Activated T-cell treated with anti-CD3 and anti-CD28 coated beads, Interleukin-2, amount 50 U/mL, for 72 hours (primary cell): ENCODE data around the gene KMT5B. TPM values are rescaled to one million over a fixed set of nuclear protein-coding genes. Genes with fewer than 3 reads are reported as not detected.

Source experiments
- ATAC-seq, 2 donors: fragments of 150-1000 bp; cut with Tn5 transposase; replicated peaks in 1 of 2; 2 replicates each; pipeline ENCODE4 v1.10.0; 2021; ENCODE audit warnings: moderate library complexity in 2 of 2, mild to moderate bottlenecking in 1 of 2
- DNase-seq, 2 donors: peaks; one replicate each; pipeline ENCODE4 v3.0.0; 2021 to 2022; ENCODE audit warnings: mixed read lengths in 1 of 2
- H3K27ac Mint-ChIP-seq: one replicate; pipeline ENCODE4 v1.8.0; 2022; ENCODE audit warnings: mild to moderate bottlenecking, moderate library complexity, mixed read lengths
- H3K27me3 Mint-ChIP-seq: one replicate; pipeline ENCODE4 v1.8.0; 2022; ENCODE audit warnings: low read depth, mixed read lengths
- H3K36me3 Mint-ChIP-seq, 2 donors: one replicate each; pipeline ENCODE4 v1.8.0; 2022; ENCODE audit warnings: mixed read lengths in 2 of 2, mild to moderate bottlenecking in 1 of 2; ENCODE audit not compliant: insufficient read depth in 2 of 2
- H3K4me1 Mint-ChIP-seq: one replicate; pipeline ENCODE4 v1.8.0; 2022; ENCODE audit warnings: low read depth, mixed read lengths
- H3K4me3 Mint-ChIP-seq, 2 donors: one replicate each; pipeline ENCODE4 v1.8.0; 2022; ENCODE audit warnings: mild to moderate bottlenecking in 2 of 2, mixed read lengths in 2 of 2, moderate library complexity in 2 of 2
- H3K9me3 Mint-ChIP-seq, 2 donors: one replicate each; pipeline ENCODE4 v1.8.0; 2022; ENCODE audit warnings: mixed read lengths in 2 of 2
- total RNA-seq, 2 donors: library from RNA; stranded (reverse); gene quantifications; one replicate each; pipeline ENCODE4 v1.2.3, GENCODE V29; 2022

KMT5B gene
- total RNA-seq, 2 donors from 2014 or later, result 26.9 to 34.1 TPM

GRCh38 chr11:68164437-68164836 is 48.7 kb downstream of the KMT5B start:
- no peaks in the 10 kb centered on the region for H3K4me1 Mint-ChIP-seq
- no peaks in the 10 kb centered on the region for H3K9me3 Mint-ChIP-seq
- H3K4me3 Mint-ChIP-seq, result no peak overlapping the region
- no peaks in the 10 kb centered on the region for H3K27me3 Mint-ChIP-seq
- H3K36me3 Mint-ChIP-seq, result peaks cover 0 to 6% of the 10 kb centered on the region in 2 donors
- no peak for DNase-seq
- no peak overlapping the region for H3K27ac Mint-ChIP-seq
- no peak for ATAC-seq

DNA sequence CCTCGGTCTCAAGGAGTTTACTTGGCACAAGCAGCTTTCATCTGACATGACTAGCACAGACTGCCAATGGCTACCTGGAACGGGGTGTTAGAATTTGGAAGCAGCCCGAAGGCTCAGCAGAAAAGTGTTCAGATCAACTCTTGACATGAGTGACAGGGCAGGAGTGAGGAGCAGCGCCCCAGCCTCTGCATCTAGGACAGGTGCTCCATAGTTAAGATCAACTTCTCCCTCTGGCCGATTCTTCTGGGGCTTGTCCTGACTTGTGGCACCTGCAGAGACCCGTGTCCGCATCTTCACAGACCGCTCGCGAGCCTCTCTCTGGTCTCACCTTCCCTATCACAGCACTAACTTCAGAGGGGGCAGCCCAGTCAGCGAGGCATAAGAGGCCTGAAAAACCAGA is 49.4 kb downstream of the KMT5B start:
- Mint-ChIP-seq H3K36me3 (peaks cover 0 to 4% of the 10 kb centered on the region in 2 donors), H3K4me3 (no peak overlapping the region), H3K27ac (no peak overlapping the region), H3K9me3 (no peaks in the 10 kb centered on the region), H3K27me3 (no peaks in the 10 kb centered on the region), H3K4me1 (no peaks in the 10 kb centered on the region)
- ATAC-seq (no peak), DNase-seq (no peak)

DNA sequence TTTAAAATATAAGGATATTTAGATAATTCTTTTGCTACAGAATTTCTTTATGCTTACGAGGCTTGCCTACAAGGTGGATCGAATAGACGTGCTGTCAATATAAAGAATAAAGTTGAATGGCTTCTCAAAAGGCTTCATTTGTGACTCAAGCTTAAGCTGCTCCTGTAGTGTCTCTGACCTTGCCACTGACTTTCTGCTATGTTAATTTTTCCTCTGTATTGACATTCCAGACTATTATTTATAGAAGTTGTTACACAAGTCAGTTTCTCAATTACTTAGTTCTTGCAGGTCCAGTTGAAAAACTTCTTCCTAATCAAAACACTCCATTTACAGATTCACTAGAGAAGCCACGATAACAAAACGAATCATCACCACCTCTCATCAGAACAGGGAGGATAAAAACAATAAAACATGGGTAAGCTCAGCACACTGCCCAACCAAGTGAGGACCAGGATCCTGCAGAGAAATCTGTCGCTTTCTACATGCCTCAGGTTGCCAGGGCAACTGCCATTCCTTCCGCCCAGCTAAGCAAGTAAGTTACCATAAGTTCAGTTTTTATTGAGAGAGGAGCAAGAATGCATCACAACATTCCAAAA is 52.9 kb downstream of the KMT5B start:
- Mint-ChIP-seq H3K27ac (no peak overlapping the region), H3K36me3 (peaks cover 0 to 2% of the 10 kb centered on the region in 2 donors), H3K9me3 (no peaks in the 10 kb centered on the region), H3K27me3 (no peaks in the 10 kb centered on the region), H3K4me1 (no peaks in the 10 kb centered on the region), H3K4me3 (no peak overlapping the region)
- ATAC-seq (no peak), DNase-seq (no peak)

- no peaks in the 10 kb centered on the region for H3K27me3 Mint-ChIP-seq
- peak overlapping the region; percentile 12 for H3K27ac Mint-ChIP-seq
- DNase-seq (no peak), ATAC-seq (no peak)
- no peaks in the 10 kb centered on the region for H3K9me3 Mint-ChIP-seq
- H3K36me3 Mint-ChIP-seq, result peaks cover 0 to 2% of the 10 kb centered on the region in 2 donors
- no peaks in the 10 kb centered on the region for H3K4me1 Mint-ChIP-seq
- no peak overlapping the region for H3K4me3 Mint-ChIP-seq
Observed at GRCh38 chr11:68159665-68160064, 53.4 kb downstream of the KMT5B start.

DNA sequence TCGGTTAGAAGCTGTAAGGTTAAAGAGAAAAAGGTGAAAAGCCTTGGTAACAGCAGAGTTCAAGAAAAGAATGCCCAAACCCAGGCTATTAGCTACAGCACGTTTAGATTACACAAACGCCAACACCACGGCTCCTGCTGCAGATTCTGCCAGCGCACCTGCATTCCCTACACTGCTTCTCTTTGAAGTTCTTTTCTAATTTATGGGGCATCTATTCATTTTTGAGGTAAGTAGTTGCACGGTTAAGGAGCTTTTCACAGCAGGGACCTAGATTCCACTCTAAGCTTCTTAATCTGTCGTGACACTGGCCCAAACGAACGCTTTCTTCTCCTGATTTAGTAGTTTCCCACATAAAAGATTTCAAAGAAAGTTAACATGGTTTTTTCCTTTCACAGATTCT is 53.9 kb downstream of the KMT5B start:
- DNase-seq (no peak), ATAC-seq (no peak)
- Mint-ChIP-seq H3K36me3 (peaks cover 0 to 2% of the 10 kb centered on the region in 2 donors), H3K27ac (peak overlapping the region; percentile 12), H3K4me3 (no peak overlapping the region), H3K9me3 (no peaks in the 10 kb centered on the region), H3K4me1 (no peaks in the 10 kb centered on the region), H3K27me3 (no peaks in the 10 kb centered on the region)

- no peak for DNase-seq
- no peaks in the 10 kb centered on the region for H3K27me3 Mint-ChIP-seq
- no peak for ATAC-seq
- H3K36me3 Mint-ChIP-seq, result peaks cover 0 to 2% of the 10 kb centered on the region in 2 donors
- H3K9me3 Mint-ChIP-seq, result no peaks in the 10 kb centered on the region
- H3K4me1 Mint-ChIP-seq, result no peaks in the 10 kb centered on the region
- no peak overlapping the region for H3K4me3 Mint-ChIP-seq
- H3K27ac Mint-ChIP-seq, result no peak overlapping the region
Observed at GRCh38 chr11:68158580-68158979, 54.5 kb downstream of the KMT5B start.

GRCh38 chr11:68153742-68154141 is 59.4 kb downstream of the KMT5B start:
- Mint-ChIP-seq H3K27me3 (no peaks in the 10 kb centered on the region), H3K27ac (no peak overlapping the region), H3K4me3 (no peak overlapping the region), H3K4me1 (no peaks in the 10 kb centered on the region), H3K36me3 (peaks cover 0 to 2% of the 10 kb centered on the region in 2 donors), H3K9me3 (no peaks in the 10 kb centered on the region)
- no peak for DNase-seq
- no peak for ATAC-seq

DNA sequence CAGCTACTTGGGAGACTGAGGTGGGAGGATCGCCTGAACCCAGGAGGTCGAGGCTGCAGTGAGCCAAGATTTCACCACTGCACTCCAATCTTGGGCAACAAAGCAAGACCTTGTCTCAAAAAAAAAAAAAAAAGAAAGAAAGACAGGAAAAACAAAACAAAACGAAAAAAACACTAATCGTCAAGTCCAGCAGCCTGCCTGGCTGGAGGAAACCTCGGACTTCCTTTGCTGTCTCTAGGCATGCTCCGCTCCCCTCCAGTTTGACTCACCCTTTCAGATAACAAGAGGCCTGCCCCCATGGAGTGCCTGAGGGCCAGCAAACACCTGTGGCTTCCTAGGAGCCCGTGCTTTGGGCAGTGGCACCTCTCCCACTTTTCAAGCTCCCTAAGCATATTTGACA is 63.1 kb downstream of the KMT5B start:
- Mint-ChIP-seq H3K27me3 (no peaks in the 10 kb centered on the region), H3K9me3 (no peaks in the 10 kb centered on the region), H3K27ac (no peak overlapping the region), H3K4me1 (no peaks in the 10 kb centered on the region), H3K36me3 (no peaks in the 10 kb centered on the region), H3K4me3 (no peak overlapping the region)
- ATAC-seq (no peak), DNase-seq (no peak)

- Mint-ChIP-seq H3K27ac (no peak overlapping the region), H3K4me1 (no peaks in the 10 kb centered on the region), H3K27me3 (no peaks in the 10 kb centered on the region), H3K36me3 (no peaks in the 10 kb centered on the region), H3K9me3 (no peaks in the 10 kb centered on the region), H3K4me3 (no peak overlapping the region)
- DNase-seq, result no peak
- ATAC-seq, result no peak
Observed at GRCh38 chr11:68149417-68149816, 63.7 kb downstream of the KMT5B start.

GRCh38 chr11:68148879-68149278 is 64.2 kb downstream of the KMT5B start:
- Mint-ChIP-seq H3K4me3 (no peak overlapping the region), H3K27me3 (no peaks in the 10 kb centered on the region), H3K27ac (no peak overlapping the region), H3K36me3 (no peaks in the 10 kb centered on the region), H3K4me1 (no peaks in the 10 kb centered on the region), H3K9me3 (no peaks in the 10 kb centered on the region)
- DNase-seq (no peak), ATAC-seq (no peak)

DNA sequence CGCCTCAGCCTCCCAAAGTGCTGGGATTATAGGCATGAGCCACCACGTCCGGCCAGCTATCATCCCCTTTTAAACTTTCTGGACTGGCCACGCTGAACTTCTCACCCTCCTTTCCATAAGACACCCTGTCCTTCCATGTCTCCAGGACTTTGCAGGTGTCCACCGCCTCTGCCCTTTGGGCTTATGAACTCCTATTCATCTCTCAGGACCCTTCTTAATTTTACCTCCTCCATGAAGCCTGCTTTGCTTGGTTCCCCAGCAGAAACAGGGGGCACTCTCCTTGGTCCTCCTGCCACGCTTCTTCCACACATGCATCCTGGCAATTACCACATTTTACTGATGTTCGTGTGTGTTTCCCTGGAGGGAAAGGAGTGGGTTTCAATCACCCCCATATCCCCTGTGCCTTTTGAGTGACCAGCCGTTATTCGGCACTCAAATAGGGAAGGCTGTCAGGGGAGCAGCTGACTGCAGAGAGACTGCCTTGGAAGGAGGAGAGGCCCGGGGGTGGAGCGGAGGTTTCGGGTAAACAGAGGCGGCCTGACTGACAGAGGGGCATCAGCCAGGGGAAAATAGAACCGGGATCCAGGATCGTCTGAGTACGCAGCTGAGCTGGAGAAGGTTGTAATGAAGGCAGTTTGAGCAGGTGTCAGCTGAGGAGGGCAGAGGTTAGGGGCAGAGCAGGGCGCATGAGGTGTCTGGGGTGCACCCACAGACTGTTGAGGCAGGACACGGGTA is 64.9 kb downstream of the KMT5B start:
- Mint-ChIP-seq H3K9me3 (no peaks in the 10 kb centered on the region), H3K27me3 (no peaks in the 10 kb centered on the region), H3K36me3 (no peaks in the 10 kb centered on the region), H3K4me3 (no peak overlapping the region), H3K27ac (no peak overlapping the region), H3K4me1 (no peaks in the 10 kb centered on the region)
- ATAC-seq (no peak), DNase-seq (no peak)

DNA sequence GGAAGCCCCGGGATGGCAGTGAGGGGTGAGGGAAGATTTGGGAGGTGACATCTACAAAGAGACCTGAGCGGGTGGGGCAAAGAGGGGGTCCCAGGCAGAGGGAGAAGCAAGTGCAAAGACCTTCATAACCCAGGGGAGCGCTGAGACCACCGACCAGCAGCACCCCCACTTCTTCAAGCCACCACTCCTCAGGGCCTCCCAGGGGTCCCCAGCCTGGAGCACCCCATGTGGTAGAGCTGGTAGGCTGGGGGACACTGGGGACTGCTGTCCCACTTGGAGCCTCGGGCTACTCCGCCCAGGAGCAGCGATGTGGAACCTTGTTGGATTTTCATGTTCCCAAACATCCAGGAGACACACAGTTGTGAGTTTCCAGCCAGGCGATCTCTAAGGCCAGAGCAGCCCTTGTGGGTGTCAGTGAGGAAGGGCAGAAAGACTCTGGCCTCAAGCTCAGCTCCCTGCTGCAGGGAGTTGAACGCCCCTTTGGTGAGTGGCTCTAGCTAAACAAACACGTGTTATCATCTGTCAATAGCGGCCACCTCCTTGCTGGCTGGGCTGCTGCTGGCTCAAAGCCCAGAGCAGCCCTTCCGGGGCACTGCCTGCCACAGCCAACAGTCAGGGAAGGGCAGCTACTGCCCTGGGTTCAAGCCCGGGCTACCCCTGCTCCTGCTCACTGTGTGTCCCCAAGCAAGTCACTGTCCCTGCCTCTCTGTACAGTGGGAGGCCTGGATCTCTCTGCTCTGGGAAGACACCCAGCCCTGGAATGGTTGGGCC is 66.2 kb downstream of the KMT5B start:
- H3K9me3 Mint-ChIP-seq, result no peaks in the 10 kb centered on the region
- ATAC-seq (no peak), DNase-seq (no peak)
- no peaks in the 10 kb centered on the region for H3K36me3 Mint-ChIP-seq
- peaks cover 8% of the 10 kb centered on the region for H3K4me1 Mint-ChIP-seq
- no peak overlapping the region for H3K27ac Mint-ChIP-seq
- no peaks in the 10 kb centered on the region for H3K27me3 Mint-ChIP-seq
- H3K4me3 Mint-ChIP-seq, result no peak overlapping the region

GRCh38 chr11:68146010-68146540 is 67.0 kb downstream of the KMT5B start:
- Mint-ChIP-seq H3K27me3 (no peaks in the 10 kb centered on the region), H3K27ac (no peak overlapping the region), H3K4me3 (no peak overlapping the region), H3K9me3 (no peaks in the 10 kb centered on the region), H3K4me1 (peaks cover 14% of the 10 kb centered on the region), H3K36me3 (no peaks in the 10 kb centered on the region)
- DNase-seq (no peak), ATAC-seq (no peak)
